Nephron (organoid): Measurements from ENCODE around the gene HS3ST4.

Experiments
- H3K27ac Mint-ChIP-seq, 3 experiments: 2 replicates each; pipeline ENCODE4 v1.8.0; 2020; ENCODE audit warnings: mixed read lengths in 3 of 3, mild to moderate bottlenecking in 2 of 3, moderate library complexity in 1 of 3
- H3K27me3 Mint-ChIP-seq: 2 replicates; pipeline ENCODE4 v1.8.0; 2021; ENCODE audit warnings: low read depth, mild to moderate bottlenecking, moderate library complexity, mixed read lengths
- H3K36me3 Mint-ChIP-seq: 2 replicates; pipeline ENCODE4 v1.8.0; 2020; ENCODE audit warnings: low read depth, mixed read lengths
- H3K4me1 Mint-ChIP-seq: 2 replicates; pipeline ENCODE4 v1.8.0; 2020; ENCODE audit warnings: mixed read lengths
- H3K4me3 Mint-ChIP-seq, 3 experiments: 2 replicates each; pipeline ENCODE4 v1.8.0; 2020; ENCODE audit warnings: mild to moderate bottlenecking in 3 of 3, mixed read lengths in 3 of 3, moderate library complexity in 2 of 3
- H3K9me3 Mint-ChIP-seq: 2 replicates; pipeline ENCODE4 v1.8.0; 2020; ENCODE audit warnings: mixed read lengths
- CTCF ChIP-seq, 3 experiments: fragments of 200-600 bp; sonication (generic); IDR thresholded peaks; one replicate each; pipeline ENCODE4 v1.5.0; 2021; ENCODE audit warnings: antibody characterized with exemption in 3 of 3; ENCODE audit not compliant: unreplicated experiment in 3 of 3

The HS3ST4 gene

DNA sequence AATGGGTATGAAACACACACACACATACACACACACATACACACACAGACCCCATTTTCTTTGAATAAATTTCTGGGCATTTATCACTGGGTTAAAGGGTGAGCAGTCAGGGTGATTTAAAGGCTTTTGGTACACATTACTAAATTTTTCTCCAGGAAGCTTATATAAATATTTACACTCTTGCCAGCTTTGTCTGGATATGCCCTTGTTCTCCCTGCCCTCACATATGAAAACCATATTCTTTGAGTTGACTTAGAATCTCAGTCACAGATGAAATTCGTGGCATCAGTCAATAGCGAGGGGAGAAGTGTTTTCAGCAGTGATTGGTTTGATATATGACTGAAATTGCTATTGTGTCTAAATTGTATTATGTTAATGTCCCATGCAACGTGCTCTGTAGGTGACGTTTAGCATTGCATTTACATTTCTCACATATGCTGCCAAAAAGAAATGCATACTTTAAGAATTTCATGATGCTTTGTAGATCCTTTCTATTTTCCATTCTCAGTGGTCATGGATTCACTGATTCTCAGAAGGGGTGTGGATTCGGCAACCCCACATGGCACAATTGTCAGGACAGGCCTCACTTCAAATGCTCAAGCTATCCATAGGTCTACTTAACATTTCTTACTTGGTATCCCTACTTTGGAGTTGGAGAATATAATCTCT, 34.8 kb downstream of the HS3ST4 start:
- TF ChIP-seq CTCF (IDR thresholded peaks at IDR 0.05; ENCODE audit: unreplicated experiment in 3 of 3): no peak
- no peaks in the 10 kb centered on the region for H3K36me3 Mint-ChIP-seq
- H3K27ac Mint-ChIP-seq: no peak overlapping the region
- no peaks in the 10 kb centered on the region for H3K27me3 Mint-ChIP-seq
- H3K4me1 Mint-ChIP-seq: no peaks in the 10 kb centered on the region
- H3K4me3 Mint-ChIP-seq: no peak overlapping the region
- H3K9me3 Mint-ChIP-seq: no peaks in the 10 kb centered on the region

DNA sequence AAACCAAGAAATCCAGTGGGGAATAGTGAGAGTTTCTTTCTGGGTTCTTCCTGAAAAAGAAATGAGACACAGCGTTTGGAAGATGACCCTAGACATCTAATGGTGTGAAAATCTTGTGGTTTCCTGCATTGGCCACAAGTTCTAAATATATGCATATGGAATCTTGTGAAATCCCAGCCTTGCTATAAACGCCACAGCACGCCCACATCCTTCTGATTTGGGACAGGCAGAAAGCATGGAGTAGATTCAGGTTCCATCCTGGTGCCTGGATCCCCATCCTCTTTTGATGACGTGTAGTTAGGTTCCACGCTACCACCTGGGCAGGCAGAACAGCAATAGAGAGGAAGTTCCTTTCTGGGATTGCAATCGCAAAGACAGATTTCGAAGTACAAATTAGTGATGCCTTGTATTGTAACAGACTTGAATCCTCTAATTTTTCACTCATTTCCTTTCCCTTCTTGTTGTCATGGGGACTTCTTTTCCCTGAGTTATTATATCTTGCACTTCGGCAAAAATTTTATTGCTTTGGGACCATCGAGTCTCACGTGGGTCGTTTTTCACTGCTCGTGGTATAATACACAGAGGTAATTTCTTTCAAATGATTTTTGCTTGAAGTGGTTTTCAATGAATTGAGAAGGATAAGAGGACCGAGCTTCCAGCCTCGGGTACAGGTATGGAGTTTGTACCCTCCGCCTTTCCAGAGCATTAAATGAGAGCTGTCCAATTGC, 37.6 kb downstream of the HS3ST4 start:
- Mint-ChIP-seq H3K4me3 (no peak overlapping the region), H3K27me3 (peaks cover 9% of the 10 kb centered on the region), H3K27ac (no peak overlapping the region), H3K4me1 (no peaks in the 10 kb centered on the region), H3K9me3 (no peaks in the 10 kb centered on the region), H3K36me3 (no peaks in the 10 kb centered on the region)
- no peak for TF ChIP-seq CTCF (IDR thresholded peaks at IDR 0.05; ENCODE audit: unreplicated experiment in 3 of 3)

GRCh38 chr16:25730396-25730795, 38.6 kb downstream of the HS3ST4 start:
- peaks cover 9% of the 10 kb centered on the region for H3K27me3 Mint-ChIP-seq
- no peaks in the 10 kb centered on the region for H3K36me3 Mint-ChIP-seq
- no peaks in the 10 kb centered on the region for H3K4me1 Mint-ChIP-seq
- no peak overlapping the region for H3K4me3 Mint-ChIP-seq
- no peak overlapping the region for H3K27ac Mint-ChIP-seq
- H3K9me3 Mint-ChIP-seq: no peaks in the 10 kb centered on the region
- TF ChIP-seq CTCF (IDR thresholded peaks at IDR 0.05; ENCODE audit: unreplicated experiment in 3 of 3): no peak

DNA sequence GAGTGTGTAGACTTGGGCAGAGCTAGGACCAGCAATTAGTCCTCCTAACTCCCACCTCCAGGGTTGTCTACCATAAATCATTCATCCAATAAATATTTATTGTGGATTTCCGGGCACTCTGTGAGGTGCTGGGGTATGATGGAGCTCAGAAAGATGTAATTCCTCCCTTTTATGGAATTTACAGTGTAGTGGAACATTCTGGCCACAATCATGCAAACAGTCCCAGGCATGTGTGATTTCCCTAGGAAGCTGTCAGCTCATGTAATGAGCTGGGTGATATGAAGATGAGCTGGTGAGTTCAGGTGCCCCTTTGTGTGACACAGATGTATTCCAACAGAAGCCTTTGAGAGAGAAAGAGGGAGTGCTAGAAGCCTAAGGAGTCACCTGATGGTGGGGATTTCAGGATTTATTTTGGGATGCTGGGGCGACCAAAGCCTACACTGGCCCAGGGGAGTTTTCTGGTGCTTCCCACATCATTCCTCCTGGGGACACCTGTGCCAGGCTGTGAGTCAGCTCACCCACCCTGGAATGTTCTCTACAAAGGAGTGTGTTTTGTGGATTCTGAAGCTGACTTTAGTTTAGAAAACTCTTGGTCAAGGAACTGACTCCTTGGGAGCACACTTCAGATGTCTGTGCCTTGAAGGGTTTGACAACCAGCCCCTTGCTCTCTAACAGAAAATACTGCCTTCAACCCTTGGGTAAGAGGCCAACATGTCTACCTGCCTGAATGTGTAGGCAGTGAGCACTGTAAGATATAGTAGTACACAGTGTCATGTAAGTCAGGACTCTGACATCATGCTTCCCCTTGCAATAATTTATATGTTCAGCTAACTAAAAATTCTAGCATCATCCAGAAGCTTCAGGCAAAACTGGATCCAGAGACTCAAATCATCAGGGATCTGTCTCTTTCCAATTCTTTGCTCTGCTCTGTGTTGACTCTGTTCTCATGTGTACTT, 42.9 kb downstream of the HS3ST4 start:
- Mint-ChIP-seq H3K4me3 (no peak overlapping the region), H3K36me3 (no peaks in the 10 kb centered on the region), H3K27me3 (peaks cover 9% of the 10 kb centered on the region), H3K27ac (no peak overlapping the region), H3K9me3 (no peaks in the 10 kb centered on the region), H3K4me1 (no peaks in the 10 kb centered on the region)
- TF ChIP-seq CTCF (IDR thresholded peaks at IDR 0.05; ENCODE audit: unreplicated experiment in 3 of 3): no peak

DNA sequence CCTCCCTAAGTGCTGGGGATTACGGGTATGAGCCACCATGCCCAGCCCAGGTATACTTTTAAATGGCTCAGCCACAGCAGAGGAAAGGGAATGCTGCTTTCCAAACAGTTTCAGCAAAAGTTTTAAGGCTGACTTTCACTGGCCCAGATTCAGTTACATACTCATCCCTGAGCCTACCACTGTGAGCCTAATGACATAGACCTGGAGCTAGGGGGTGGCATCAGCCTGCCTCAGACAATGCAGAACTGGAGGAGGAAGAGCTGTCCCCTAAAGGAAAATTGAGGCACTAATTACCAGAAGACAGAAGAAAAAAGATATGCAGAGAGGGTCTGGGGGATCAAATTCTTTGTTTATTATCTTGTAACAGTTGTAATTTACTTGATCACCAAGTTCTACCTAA, 43.9 kb downstream of the HS3ST4 start:
- H3K27me3 Mint-ChIP-seq: peaks cover 9% of the 10 kb centered on the region
- no peaks in the 10 kb centered on the region for H3K4me1 Mint-ChIP-seq
- no peak for TF ChIP-seq CTCF (IDR thresholded peaks at IDR 0.05; ENCODE audit: unreplicated experiment in 3 of 3)
- no peak overlapping the region for H3K4me3 Mint-ChIP-seq
- H3K9me3 Mint-ChIP-seq: no peaks in the 10 kb centered on the region
- no peak overlapping the region for H3K27ac Mint-ChIP-seq
- no peaks in the 10 kb centered on the region for H3K36me3 Mint-ChIP-seq
